Epithelial cell of esophagus (primary cell): Measurements from ENCODE around the gene CRB3.

Experiments
- DNase-seq: peaks from one replicate; pipeline ENCODE4 v3.0.0; 2010; ENCODE audit warnings: low read depth
- H3K4me3 ChIP-seq: 2 replicates; pipeline ENCODE4 v1.5.1; 2011; ENCODE audit warnings: mild to moderate bottlenecking, low read length, control low read depth
- CTCF ChIP-seq: IDR thresholded peaks from 2 replicates; pipeline ENCODE4 v1.5.1; 2011; ENCODE audit warnings: low read depth, mild to moderate bottlenecking, low read length, control low read depth, inconsistent platforms; ENCODE audit not compliant: insufficient read depth; ENCODE audit errors: missing control alignments

CRB3 gene

GRCh38 chr19:6440905-6441304 lies 23.2 kb upstream of the CRB3 start:
- no peak overlapping the region for H3K4me3 ChIP-seq
- TF ChIP-seq CTCF: no peak
- DNase-seq: no peak

- TF ChIP-seq CTCF: no peak
- DNase-seq: no peak
- H3K4me3 ChIP-seq: no peak overlapping the region
These were observed 21.9 kb upstream of the CRB3 start for GRCh38 chr19:6442087-6442688.

- H3K4me3 ChIP-seq: no peak overlapping the region
- TF ChIP-seq CTCF: no peak
- no peak for DNase-seq
These were observed 20.1 kb upstream of the CRB3 start for GRCh38 chr19:6443986-6444385.

DNA sequence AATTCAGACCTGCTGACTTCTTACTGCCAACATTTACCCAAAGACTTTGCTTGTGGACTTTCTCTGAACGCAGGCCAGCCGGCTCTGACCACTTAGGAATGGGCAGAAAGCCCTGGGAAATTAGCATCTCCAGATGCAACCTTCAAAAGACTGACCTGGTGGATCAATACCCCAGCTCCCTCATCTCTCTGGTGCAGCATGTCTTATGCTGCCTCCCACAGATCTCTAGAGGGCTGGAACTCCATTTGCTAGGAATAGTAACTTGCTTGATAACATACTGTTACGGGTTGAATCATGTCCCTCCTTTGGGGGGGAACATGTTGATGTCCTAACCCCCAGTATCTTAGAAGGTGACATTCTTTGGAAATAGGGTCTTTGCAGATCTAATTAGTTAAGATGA lies 17.6 kb upstream of the CRB3 start:
- no peak for DNase-seq
- no peak overlapping the region for H3K4me3 ChIP-seq
- TF ChIP-seq CTCF: no peak

DNA sequence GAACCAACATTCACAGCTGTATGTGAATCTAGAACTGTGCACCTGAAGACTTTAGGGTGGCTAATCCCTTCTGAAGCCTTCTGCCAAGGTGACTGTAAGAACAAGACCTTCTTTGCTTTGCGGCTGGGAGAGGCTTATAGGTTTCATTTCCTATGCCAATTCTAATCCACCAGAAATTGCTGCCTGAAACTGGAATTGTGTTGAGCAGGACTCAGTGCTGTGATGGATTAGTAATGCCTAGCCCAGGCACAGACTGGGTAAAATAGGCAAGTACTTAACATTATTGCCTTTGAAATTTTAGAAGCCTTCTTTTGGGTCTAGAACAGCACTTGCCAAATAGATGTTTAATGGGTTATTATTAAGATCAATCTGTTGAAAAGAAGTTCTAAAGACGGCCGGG lies 16.0 kb upstream of the CRB3 start:
- TF ChIP-seq CTCF: no peak
- no peak for DNase-seq
- no peak overlapping the region for H3K4me3 ChIP-seq

- no peak overlapping the region for H3K4me3 ChIP-seq
These were observed 13.9 kb upstream of the CRB3 start for GRCh38 chr19:6450166-6450565.

More at GRCh38 chr19:6450166-6450565, 13.9 kb upstream of the CRB3 start:
- TF ChIP-seq CTCF: no peak
- no peak for DNase-seq
